NB4 (cell line): Measurements from ENCODE around the gene AQP2.

Source experiments
- CTCF ChIP-seq: IDR thresholded peaks from one replicate; pipeline ENCODE4 v1.5.1; 2012; ENCODE audit warnings: low read depth, low read length
- MAX ChIP-seq: IDR thresholded peaks from 2 replicates; pipeline ENCODE4 v1.6.1; 2011; ENCODE audit warnings: low read depth, low read length
- MYC ChIP-seq: IDR thresholded peaks from 2 replicates; pipeline ENCODE4 v1.6.1; 2011; ENCODE audit warnings: low read depth, low read length
- POLR2A ChIP-seq: IDR thresholded peaks from 2 replicates; pipeline ENCODE4 v1.6.1; 2011; ENCODE audit warnings: mild to moderate bottlenecking; ENCODE audit not compliant: insufficient read length; ENCODE audit errors: extremely low read depth

- no peak for TF ChIP-seq CTCF
- TF ChIP-seq MAX = no peak
- TF ChIP-seq POLR2A = no peak
- no peak for TF ChIP-seq MYC
These were observed 54.6 kb downstream of the AQP2 start for GRCh38 chr12:50005175-50005574.
